HFF-Myc (cell line): ENCODE data around the gene PTPRN2.

Source experiments
- DNase-seq: peaks from one replicate; pipeline ENCODE4 v3.0.0-alpha.2; 2011; ENCODE audit warnings: low read depth; ENCODE audit errors: extremely low read depth
- H3K4me3 ChIP-seq: replicated peaks from 2 replicates; pipeline ENCODE4 v1.5.1; 2011; ENCODE audit warnings: low read depth, mild to moderate bottlenecking, control low read depth, low read length
- CTCF ChIP-seq: IDR thresholded peaks from 2 replicates; pipeline ENCODE4 v1.5.1; 2012; ENCODE audit warnings: mild to moderate bottlenecking, low read depth, low read length, control low read depth; ENCODE audit errors: missing control alignments

PTPRN2 gene

GRCh38 chr7:157865351-157866165, 722.1 kb downstream of the PTPRN2 start:
- no peak for TF ChIP-seq CTCF
- DNase-seq = no peak
- no peak overlapping the region for H3K4me3 ChIP-seq

DNA sequence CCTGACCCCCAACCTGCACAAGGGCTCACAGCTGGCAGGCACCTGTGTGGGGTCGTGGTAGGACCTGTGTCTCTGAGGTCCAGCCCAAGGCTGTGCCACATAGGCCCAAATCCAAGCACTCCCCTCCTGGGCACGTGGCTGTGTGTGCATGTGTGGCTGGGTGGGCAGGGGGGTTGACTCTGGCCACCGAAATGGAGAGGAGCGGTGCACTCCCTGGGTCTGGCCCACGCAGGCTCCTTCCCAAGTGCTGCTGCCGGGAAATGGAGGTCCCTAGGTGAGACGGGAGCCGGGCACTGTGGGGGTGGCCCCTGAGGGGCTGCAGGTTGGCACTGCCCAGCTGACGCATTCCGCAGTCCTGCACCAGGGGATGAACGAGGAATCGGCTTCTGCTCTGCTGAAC, 722.7 kb downstream of the PTPRN2 start:
- no peak overlapping the region for H3K4me3 ChIP-seq
- TF ChIP-seq CTCF = no peak
- no peak for DNase-seq

GRCh38 chr7:157863906-157864810, 723.5 kb downstream of the PTPRN2 start:
- no peak for TF ChIP-seq CTCF
- no peak overlapping the region for H3K4me3 ChIP-seq
- DNase-seq = no peak

DNA sequence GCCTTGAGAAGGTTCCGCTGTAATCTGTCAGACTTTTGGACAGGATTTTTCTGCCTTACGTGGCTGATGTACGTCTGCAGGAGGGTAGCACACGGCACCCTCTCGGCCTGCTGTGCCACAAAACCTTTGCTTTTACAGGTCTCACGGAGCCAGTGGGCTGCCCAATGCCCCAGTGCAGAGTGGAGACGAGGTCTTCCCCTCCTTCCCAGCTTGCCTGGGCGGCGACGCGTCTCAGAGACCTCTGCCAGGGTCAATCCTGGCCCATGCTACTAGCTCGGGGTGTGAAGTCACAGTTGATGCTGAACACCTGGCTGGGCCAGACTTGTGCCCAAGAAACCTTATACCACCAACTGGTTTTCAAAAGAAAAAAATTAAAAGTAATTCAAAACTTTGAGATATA, 724.4 kb downstream of the PTPRN2 start:
- DNase-seq = no peak
- no peak overlapping the region for H3K4me3 ChIP-seq
- no peak for TF ChIP-seq CTCF

- H3K4me3 ChIP-seq = no peak overlapping the region
- no peak for TF ChIP-seq CTCF
- DNase-seq = no peak
Observed at GRCh38 chr7:157862731-157863130, 724.9 kb downstream of the PTPRN2 start.

- no peak for TF ChIP-seq CTCF
- DNase-seq = no peak
- H3K4me3 ChIP-seq = no peak overlapping the region
Observed at GRCh38 chr7:157861551-157861950, 726.1 kb downstream of the PTPRN2 start.
